Endothelial cell (in vitro differentiated cells): ENCODE measurements around the gene SLC35C1. TPM values are rescaled to one million over a fixed set of nuclear protein-coding genes. Genes with fewer than 3 reads are reported as not detected.

Source experiments
- DNase-seq: peaks from one replicate; pipeline ENCODE4 v3.0.0; 2021; ENCODE audit warnings: low spot score
- H3K27ac Mint-ChIP-seq: one replicate; pipeline ENCODE4 v1.8.0; 2021; ENCODE audit warnings: mixed read lengths, inconsistent platforms; ENCODE audit not compliant: unreplicated experiment
- H3K27me3 Mint-ChIP-seq: one replicate; pipeline ENCODE4 v1.8.0; 2021; ENCODE audit warnings: mild to moderate bottlenecking, moderate library complexity, mixed read lengths, inconsistent platforms; ENCODE audit not compliant: unreplicated experiment
- H3K36me3 Mint-ChIP-seq: one replicate; pipeline ENCODE4 v1.8.0; 2021; ENCODE audit warnings: mild to moderate bottlenecking, low read depth, mixed read lengths, inconsistent platforms; ENCODE audit not compliant: unreplicated experiment
- H3K4me1 Mint-ChIP-seq: one replicate; pipeline ENCODE4 v1.8.0; 2021; ENCODE audit warnings: mild to moderate bottlenecking, mixed read lengths, inconsistent platforms; ENCODE audit not compliant: unreplicated experiment
- H3K4me3 Mint-ChIP-seq: one replicate; pipeline ENCODE4 v1.8.0; 2021; ENCODE audit warnings: mild to moderate bottlenecking, mixed read lengths, inconsistent platforms; ENCODE audit not compliant: unreplicated experiment
- H3K9me3 Mint-ChIP-seq: one replicate; pipeline ENCODE4 v1.8.0; 2021; ENCODE audit warnings: mixed read lengths, inconsistent platforms; ENCODE audit not compliant: unreplicated experiment
- total RNA-seq: library from RNA; stranded (reverse); fragmentation: NEBNext Ultra II Directional; extraction: Animal tissue kit (Norgen Biotek cat#: 25700); gene quantifications from one replicate; pipeline ENCODE4 v1.2.1, GENCODE V29; 2021; ENCODE audit not compliant: unreplicated experiment
- TF ChIP-seq, protein P1 (sequence below): fragments of 200-600 bp; sonication (generic); IDR thresholded peaks from one replicate; pipeline ENCODE4 v1.5.0; 2021; ENCODE audit warnings: antibody characterized with exemption; ENCODE audit not compliant: unreplicated experiment

Gene SLC35C1
- total RNA-seq, 1 donor from 2014 or later: 13.9 TPM

DNA sequence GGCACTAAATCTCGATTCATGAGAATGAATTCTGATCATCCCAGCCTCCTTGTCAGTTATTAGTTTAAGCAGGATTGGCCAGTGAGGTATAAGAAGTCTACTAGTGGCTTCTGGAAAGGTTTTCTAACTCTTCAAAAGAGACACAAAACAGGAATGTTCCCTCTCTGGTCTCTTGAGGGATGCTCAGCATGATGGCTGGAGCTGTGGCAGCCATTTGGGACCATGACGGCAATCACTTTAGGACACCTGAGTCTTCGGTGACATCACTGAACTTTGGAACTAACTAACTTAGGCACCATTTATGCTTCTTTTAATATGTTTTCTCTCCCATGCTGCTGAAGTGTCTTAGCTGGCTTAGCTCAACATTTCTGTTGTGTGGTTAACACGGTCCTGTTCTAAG, 22.2 kb downstream of the SLC35C1 start:
- Mint-ChIP-seq H3K36me3 (no peaks in the 10 kb centered on the region), H3K27me3 (no peaks in the 10 kb centered on the region), H3K27ac (no peak overlapping the region), H3K4me1 (peaks cover 5% of the 10 kb centered on the region), H3K9me3 (no peaks in the 10 kb centered on the region), H3K4me3 (no peak overlapping the region)
- no peak for DNase-seq
- TF ChIP-seq, protein P1, sequence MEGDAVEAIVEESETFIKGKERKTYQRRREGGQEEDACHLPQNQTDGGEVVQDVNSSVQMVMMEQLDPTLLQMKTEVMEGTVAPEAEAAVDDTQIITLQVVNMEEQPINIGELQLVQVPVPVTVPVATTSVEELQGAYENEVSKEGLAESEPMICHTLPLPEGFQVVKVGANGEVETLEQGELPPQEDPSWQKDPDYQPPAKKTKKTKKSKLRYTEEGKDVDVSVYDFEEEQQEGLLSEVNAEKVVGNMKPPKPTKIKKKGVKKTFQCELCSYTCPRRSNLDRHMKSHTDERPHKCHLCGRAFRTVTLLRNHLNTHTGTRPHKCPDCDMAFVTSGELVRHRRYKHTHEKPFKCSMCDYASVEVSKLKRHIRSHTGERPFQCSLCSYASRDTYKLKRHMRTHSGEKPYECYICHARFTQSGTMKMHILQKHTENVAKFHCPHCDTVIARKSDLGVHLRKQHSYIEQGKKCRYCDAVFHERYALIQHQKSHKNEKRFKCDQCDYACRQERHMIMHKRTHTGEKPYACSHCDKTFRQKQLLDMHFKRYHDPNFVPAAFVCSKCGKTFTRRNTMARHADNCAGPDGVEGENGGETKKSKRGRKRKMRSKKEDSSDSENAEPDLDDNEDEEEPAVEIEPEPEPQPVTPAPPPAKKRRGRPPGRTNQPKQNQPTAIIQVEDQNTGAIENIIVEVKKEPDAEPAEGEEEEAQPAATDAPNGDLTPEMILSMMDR: no peak

DNA sequence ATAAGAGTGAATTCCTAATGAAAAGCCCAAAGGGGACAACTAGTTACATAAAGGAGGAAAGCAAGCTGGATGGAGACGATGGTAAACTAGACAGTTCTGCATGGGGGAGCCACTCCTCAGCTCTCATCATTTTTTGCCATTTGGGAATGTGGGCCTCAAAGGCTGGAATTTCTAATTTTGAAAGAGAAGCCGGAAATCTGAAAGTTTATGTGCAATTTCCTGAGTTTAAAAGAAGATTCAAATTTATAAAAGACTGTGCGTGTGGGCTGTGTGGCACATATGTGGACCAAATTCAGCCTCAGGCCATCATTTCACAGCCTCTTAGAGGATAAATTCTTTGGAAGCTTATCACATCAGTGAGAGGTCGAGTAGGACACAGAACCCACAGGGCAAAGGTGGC, 24.0 kb downstream of the SLC35C1 start:
- Mint-ChIP-seq H3K27ac (no peak overlapping the region), H3K4me3 (no peak overlapping the region), H3K36me3 (no peaks in the 10 kb centered on the region), H3K9me3 (no peaks in the 10 kb centered on the region), H3K27me3 (peaks cover 2% of the 10 kb centered on the region), H3K4me1 (no peaks in the 10 kb centered on the region)
- no peak for DNase-seq
- TF ChIP-seq, protein P1: no peak

DNA sequence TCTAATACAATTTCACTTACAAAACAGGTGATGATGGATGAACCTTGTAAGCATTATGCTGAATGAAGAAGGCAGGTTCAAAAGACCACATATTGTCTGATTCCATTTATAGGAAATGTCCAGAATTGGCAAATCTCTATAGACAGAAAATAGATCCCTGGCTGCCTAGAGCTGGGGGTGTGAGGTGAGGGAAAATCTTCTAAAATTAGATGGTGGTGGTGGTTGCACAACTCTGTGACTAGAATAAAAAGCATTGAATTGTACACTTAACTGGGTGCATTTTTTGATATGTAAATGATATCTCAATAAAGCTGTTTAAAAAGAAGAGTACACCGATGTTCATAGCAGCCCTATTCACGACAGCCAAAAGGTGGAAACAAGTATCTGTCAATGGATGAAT, 25.6 kb downstream of the SLC35C1 start:
- Mint-ChIP-seq H3K9me3 (no peaks in the 10 kb centered on the region), H3K27ac (no peak overlapping the region), H3K4me1 (no peaks in the 10 kb centered on the region), H3K27me3 (peaks cover 3% of the 10 kb centered on the region), H3K36me3 (no peaks in the 10 kb centered on the region), H3K4me3 (no peak overlapping the region)
- DNase-seq: no peak
- TF ChIP-seq, protein P1: no peak

DNA sequence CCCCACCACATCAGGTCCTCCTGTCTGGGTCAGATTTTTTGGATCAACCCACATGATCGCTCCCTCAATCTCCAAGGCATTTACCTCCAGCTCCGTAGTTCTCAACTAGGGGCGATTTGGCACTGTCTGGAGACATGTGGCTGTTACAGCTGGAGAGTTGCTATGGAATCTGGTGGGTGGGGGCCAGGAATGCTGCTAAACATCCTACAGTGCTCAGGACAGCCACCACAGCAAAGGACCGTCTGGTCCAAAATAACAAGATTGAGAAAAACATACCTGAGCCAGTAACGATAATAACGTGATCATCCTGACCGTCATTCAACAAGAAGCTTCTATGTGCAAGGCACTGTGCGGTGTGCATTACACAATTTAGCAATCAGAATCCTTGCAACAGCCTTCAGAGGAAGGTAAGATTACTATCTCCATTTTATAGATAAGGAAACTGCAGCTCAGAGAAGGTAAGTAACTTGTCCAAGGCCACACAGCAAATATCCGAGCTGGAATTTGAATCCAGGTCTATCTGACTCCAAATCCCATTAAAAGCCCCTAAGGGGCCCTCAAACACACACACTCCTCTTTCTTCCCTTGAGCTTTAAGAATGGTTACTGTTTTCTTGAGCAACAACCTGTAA, 28.0 kb downstream of the SLC35C1 start:
- H3K4me1 Mint-ChIP-seq: no peaks in the 10 kb centered on the region
- H3K36me3 Mint-ChIP-seq: no peaks in the 10 kb centered on the region
- TF ChIP-seq, protein P1: no peak
- peaks cover 3% of the 10 kb centered on the region for H3K27me3 Mint-ChIP-seq
- DNase-seq: no peak
- no peaks in the 10 kb centered on the region for H3K9me3 Mint-ChIP-seq
- no peak overlapping the region for H3K4me3 Mint-ChIP-seq
- no peak overlapping the region for H3K27ac Mint-ChIP-seq

DNA sequence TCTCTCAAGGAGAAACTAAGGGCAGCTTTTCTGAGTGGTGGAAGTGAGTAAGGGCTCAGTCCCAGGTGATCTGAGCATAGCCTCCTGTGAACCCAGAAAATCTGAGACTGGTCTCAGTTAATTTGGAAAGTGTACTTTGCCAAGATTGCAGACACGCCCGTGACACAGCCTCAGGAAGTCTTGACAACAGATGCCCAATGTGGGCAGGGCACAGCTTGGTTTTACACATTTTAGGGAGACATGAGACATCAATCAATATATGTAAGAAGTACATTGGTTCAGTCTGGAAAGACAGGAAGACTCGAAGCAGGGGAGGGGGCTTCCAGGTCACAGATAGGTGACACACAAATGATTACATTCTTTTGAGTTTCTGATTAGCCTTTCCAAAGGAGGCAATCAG, 28.8 kb downstream of the SLC35C1 start:
- Mint-ChIP-seq H3K27ac (no peak overlapping the region), H3K27me3 (peaks cover 3% of the 10 kb centered on the region), H3K9me3 (no peaks in the 10 kb centered on the region), H3K36me3 (no peaks in the 10 kb centered on the region), H3K4me1 (no peaks in the 10 kb centered on the region), H3K4me3 (no peak overlapping the region)
- DNase-seq: no peak
- TF ChIP-seq, protein P1: no peak
